Mesenchymal stem cell (in vitro differentiated cells and primary cell): ENCODE data around the gene COL1A2.

Source experiments
- DNase-seq: peaks from one replicate; pipeline ENCODE4 v3.0.0-alpha.2; 2013
- H2AFZ ChIP-seq: one replicate; pipeline ENCODE4 v1.6.1; 2013; ENCODE audit warnings: low read depth, mild to moderate bottlenecking, control low read depth, inconsistent platforms, low read length, moderate library complexity
- H2AK5ac ChIP-seq: 2 replicates; pipeline ENCODE4 v1.6.1; 2013; ENCODE audit warnings: low read length, moderate library complexity, mild to moderate bottlenecking, inconsistent platforms; ENCODE audit not compliant: severe bottlenecking
- H2BK120ac ChIP-seq: one replicate; pipeline ENCODE4 v1.6.1; 2013; ENCODE audit warnings: low read depth, mild to moderate bottlenecking, inconsistent platforms, low read length, moderate library complexity
- H2BK12ac ChIP-seq, 2 experiments: one replicate each; pipeline ENCODE4 v1.6.1; 2013; ENCODE audit warnings: inconsistent platforms in 2 of 2, low read length in 2 of 2, mild to moderate bottlenecking in 2 of 2, moderate library complexity in 2 of 2, control low read depth in 1 of 2
- H2BK15ac ChIP-seq: one replicate; pipeline ENCODE4 v1.6.1; 2013; ENCODE audit warnings: mild to moderate bottlenecking, low read depth, inconsistent platforms; ENCODE audit not compliant: poor library complexity, severe bottlenecking
- H2BK5ac ChIP-seq: 2 replicates; pipeline ENCODE4 v1.6.1; 2013; ENCODE audit warnings: low read depth, mild to moderate bottlenecking, low read length, control low read depth, inconsistent platforms; ENCODE audit not compliant: poor library complexity, severe bottlenecking
- H3K14ac ChIP-seq, 2 experiments: one replicate each; pipeline ENCODE4 v1.6.1; 2013; ENCODE audit warnings: inconsistent platforms in 2 of 2, low read length in 2 of 2, control low read depth in 1 of 2, mild to moderate bottlenecking in 1 of 2, moderate library complexity in 1 of 2
- H3K18ac ChIP-seq, 2 experiments: one replicate each; pipeline ENCODE4 v1.6.1; 2013; ENCODE audit warnings: inconsistent platforms in 2 of 2, low read length in 2 of 2, control low read depth in 1 of 2, low read depth in 1 of 2, mild to moderate bottlenecking in 1 of 2
- H3K23ac ChIP-seq, 2 experiments: one replicate each; pipeline ENCODE4 v1.6.1; 2013; ENCODE audit warnings: inconsistent platforms in 2 of 2, low read length in 2 of 2, mild to moderate bottlenecking in 2 of 2, moderate library complexity in 2 of 2, control low read depth in 1 of 2
- H3K27ac ChIP-seq: 2 replicates; pipeline ENCODE4 v1.5.1; 2013; ENCODE audit warnings: mild to moderate bottlenecking, moderate library complexity, low read length, control low read depth, inconsistent platforms; ENCODE audit not compliant: poor library complexity, severe bottlenecking
- H3K27me3 ChIP-seq, 2 experiments: 2 replicates each; pipeline versions ENCODE4 v1.6.1 to v1.7.0; 2013; ENCODE audit warnings: low read length in 2 of 2, mild to moderate bottlenecking in 2 of 2, moderate library complexity in 2 of 2, control low read depth in 1 of 2, inconsistent platforms in 1 of 2; ENCODE audit not compliant: control insufficient read depth in 1 of 2, insufficient read depth in 1 of 2
- H3K36me3 ChIP-seq, 2 experiments: 2 replicates each; pipeline versions ENCODE4 v1.6.1 to v1.7.0; 2013; ENCODE audit warnings: low read length in 2 of 2, control low read depth in 1 of 2, inconsistent platforms in 1 of 2, low read depth in 1 of 2, mild to moderate bottlenecking in 1 of 2; ENCODE audit not compliant: insufficient read depth in 2 of 2, control insufficient read depth in 1 of 2
- H3K4ac ChIP-seq, 2 experiments: one replicate each; pipeline ENCODE4 v1.6.1; 2013; ENCODE audit warnings: inconsistent platforms in 2 of 2, low read length in 2 of 2, mild to moderate bottlenecking in 2 of 2, moderate library complexity in 2 of 2, control low read depth in 1 of 2, low read depth in 1 of 2
- H3K4me1 ChIP-seq: 2 replicates; pipeline ENCODE4 v1.6.1; 2013; ENCODE audit warnings: low read depth, low read length, control low read depth; ENCODE audit not compliant: control insufficient read depth, insufficient read depth
- H3K4me2 ChIP-seq: 2 replicates; pipeline ENCODE4 v1.6.1; 2013; ENCODE audit warnings: low read length, mild to moderate bottlenecking, inconsistent platforms; ENCODE audit not compliant: poor library complexity, severe bottlenecking
- H3K4me3 ChIP-seq, 2 experiments: 2 replicates each; pipeline versions ENCODE4 v1.5.1 to v1.7.0; 2013; ENCODE audit warnings: low read length in 2 of 2, mild to moderate bottlenecking in 2 of 2, control low read depth in 1 of 2, low read depth in 1 of 2; ENCODE audit not compliant: insufficient read depth in 1 of 2
- H3K79me1 ChIP-seq: replicated peaks from 2 replicates; pipeline ENCODE4 v1.6.1; 2013; ENCODE audit warnings: mild to moderate bottlenecking, control low read depth, low read length, inconsistent platforms; ENCODE audit not compliant: poor library complexity, severe bottlenecking
- H3K9ac ChIP-seq: 2 replicates; pipeline ENCODE4 v1.7.0; 2013; ENCODE audit warnings: mild to moderate bottlenecking, low read length, moderate library complexity
- H3K9me3 ChIP-seq: 2 replicates; pipeline ENCODE4 v1.7.0; 2013; ENCODE audit warnings: mild to moderate bottlenecking, low read length; ENCODE audit not compliant: control insufficient read depth
- H4K8ac ChIP-seq: one replicate; pipeline ENCODE4 v1.6.1; 2013; ENCODE audit warnings: inconsistent platforms, mild to moderate bottlenecking, low read length, moderate library complexity
- H4K91ac ChIP-seq: one replicate; pipeline ENCODE4 v1.6.1; 2013; ENCODE audit warnings: mild to moderate bottlenecking, low read length, inconsistent platforms
- WGBS: methylation state at CpG from one replicate; pipeline ENCODE4 v1.1.7; 2013; ENCODE audit warnings: mixed read lengths; 5-methylcytosine and 5-hydroxymethylcytosine counted together

The COL1A2 gene

GRCh38 chr7:94391726-94392392 is 2.8 kb upstream of the COL1A2 start:
- H2AK5ac ChIP-seq = peak overlapping the region; percentile 49
- WGBS = 20% methylated on average over 3 of the region's 4 CpGs
- H3K14ac ChIP-seq = no peak overlapping the region
- peak overlapping the region; percentile 16 to 69 for H3K18ac ChIP-seq
- peak overlapping the region in 1 of 2 experiments; percentile 92 for H3K4ac ChIP-seq
- peak overlapping the region; percentile 4 for H3K4me2 ChIP-seq
- peaks cover 12% of the 10 kb centered on the region for H3K4me1 ChIP-seq
- H2AFZ ChIP-seq = no peak overlapping the region
- H3K27me3 ChIP-seq = no peaks in the 10 kb centered on the region
- H2BK12ac ChIP-seq = no peak overlapping the region
- peak overlapping the region; percentile 47 for H4K91ac ChIP-seq
- H4K8ac ChIP-seq = peak overlapping the region; percentile 57
- H2BK120ac ChIP-seq = peak overlapping the region; percentile 77
- DNase-seq = peak; percentile 81
- H2BK5ac ChIP-seq = peak overlapping the region; percentile 86
- H3K9me3 ChIP-seq = no peaks in the 10 kb centered on the region
- H3K27ac ChIP-seq = peak overlapping the region; percentile 94
- H3K23ac ChIP-seq = no peak overlapping the region
- no peak overlapping the region for H2BK15ac ChIP-seq
- H3K36me3 ChIP-seq = peaks cover 0 to 14% of the 10 kb centered on the region in 2 experiments
- H3K4me3 ChIP-seq = peak overlapping the region in 1 of 2 experiments; percentile 80
- peak overlapping the region; percentile 94 for H3K9ac ChIP-seq
- peaks cover 3% of the 10 kb centered on the region for H3K79me1 ChIP-seq

- peak overlapping the region; percentile 13 for H3K4me2 ChIP-seq
- 0% methylated on average over 1 of the region's 1 CpG for WGBS
Measured at GRCh38 chr7:94392393-94392786, 2.3 kb upstream of the COL1A2 start.

GRCh38 chr7:94393246-94394108 is 1.2 kb upstream of the COL1A2 start:
- H3K27ac ChIP-seq = peak overlapping the region; percentile 75
- peak overlapping the region; percentile 10 to 81 for H3K4ac ChIP-seq
- H3K9ac ChIP-seq = peak overlapping the region; percentile 94
- WGBS = 70% methylated on average over 17 of the region's 24 CpGs
- peak overlapping the region; percentile 97 to 98 for H2BK12ac ChIP-seq
- H3K23ac ChIP-seq = no peak overlapping the region
- H2BK120ac ChIP-seq = peak overlapping the region; percentile 76
- H3K9me3 ChIP-seq = no peaks in the 10 kb centered on the region
- H2BK15ac ChIP-seq = peak overlapping the region; percentile 15
- H3K18ac ChIP-seq = peak overlapping the region; percentile 46 to 77
- peaks cover 3% of the 10 kb centered on the region for H3K79me1 ChIP-seq
- peak overlapping the region; percentile 81 for H4K91ac ChIP-seq
- peaks cover 12% of the 10 kb centered on the region for H3K4me1 ChIP-seq
- no peak overlapping the region for H3K4me2 ChIP-seq
- H4K8ac ChIP-seq = peak overlapping the region; percentile 62
- H3K36me3 ChIP-seq = peaks cover 0 to 30% of the 10 kb centered on the region in 2 experiments
- H3K14ac ChIP-seq = peak overlapping the region in 1 of 2 experiments; percentile 51
- H3K4me3 ChIP-seq = peak overlapping the region in 1 of 2 experiments; percentile 80
- peak; percentile 57 for DNase-seq
- H2BK5ac ChIP-seq = peak overlapping the region; percentile 70
- H2AK5ac ChIP-seq = peak overlapping the region; percentile 61
- H2AFZ ChIP-seq = no peak overlapping the region
- H3K27me3 ChIP-seq = no peaks in the 10 kb centered on the region

More at GRCh38 chr7:94392393-94392786, 2.3 kb upstream of the COL1A2 start:
- no peak overlapping the region for H2AK5ac ChIP-seq
- H2BK5ac ChIP-seq = peak overlapping the region; percentile 20
- H3K9me3 ChIP-seq = no peaks in the 10 kb centered on the region
- H3K23ac ChIP-seq = no peak overlapping the region
- H2BK15ac ChIP-seq = no peak overlapping the region
- DNase-seq = peak; percentile 50
- H3K18ac ChIP-seq = no peak overlapping the region
- H3K14ac ChIP-seq = no peak overlapping the region
- H2BK12ac ChIP-seq = no peak overlapping the region
- peaks cover 3% of the 10 kb centered on the region for H3K79me1 ChIP-seq
- H2AFZ ChIP-seq = no peak overlapping the region
- H4K91ac ChIP-seq = no peak overlapping the region
- H3K4me3 ChIP-seq = peak overlapping the region in 1 of 2 experiments; percentile 80
- H3K27ac ChIP-seq = peak overlapping the region; percentile 94
- peaks cover 0 to 20% of the 10 kb centered on the region in 2 experiments for H3K36me3 ChIP-seq
- peaks cover 12% of the 10 kb centered on the region for H3K4me1 ChIP-seq
- H3K9ac ChIP-seq = peak overlapping the region; percentile 94
- H3K4ac ChIP-seq = peak overlapping the region in 1 of 2 experiments; percentile 67
- no peaks in the 10 kb centered on the region for H3K27me3 ChIP-seq
- H4K8ac ChIP-seq = no peak overlapping the region
- no peak overlapping the region for H2BK120ac ChIP-seq

GRCh38 chr7:94394109-94394436 is 622 bp upstream of the COL1A2 start:
- H2BK5ac ChIP-seq = peak overlapping the region; percentile 67
- 28% methylated on average over 13 of the region's 19 CpGs for WGBS
- H3K9ac ChIP-seq = peak overlapping the region; percentile 94

More at GRCh38 chr7:94394109-94394436, 622 bp upstream of the COL1A2 start:
- H2BK15ac ChIP-seq = no peak overlapping the region
- H3K14ac ChIP-seq = no peak overlapping the region
- peaks cover 12% of the 10 kb centered on the region for H3K4me1 ChIP-seq
- peaks cover 0 to 36% of the 10 kb centered on the region in 2 experiments for H3K36me3 ChIP-seq
- H3K18ac ChIP-seq = peak overlapping the region; percentile 92 to 100
- H2BK120ac ChIP-seq = peak overlapping the region; percentile 76
- H4K91ac ChIP-seq = peak overlapping the region; percentile 81
- peak overlapping the region; percentile 76 to 80 for H3K4me3 ChIP-seq
- peak overlapping the region in 1 of 2 experiments; percentile 45 for H3K4ac ChIP-seq
- peak overlapping the region; percentile 62 for H4K8ac ChIP-seq
- H3K23ac ChIP-seq = no peak overlapping the region
- H3K9me3 ChIP-seq = no peaks in the 10 kb centered on the region
- peak overlapping the region; percentile 97 to 98 for H2BK12ac ChIP-seq
- peak overlapping the region; percentile 46 for H2AK5ac ChIP-seq
- H3K27ac ChIP-seq = peak overlapping the region; percentile 93
- no peaks in the 10 kb centered on the region for H3K27me3 ChIP-seq
- H3K4me2 ChIP-seq = peak overlapping the region; percentile 49
- DNase-seq = no peak
- peak overlapping the region; percentile 67 for H2AFZ ChIP-seq
- peaks cover 3% of the 10 kb centered on the region for H3K79me1 ChIP-seq
